ENCODE measurements around the gene PLEKHA5. TPM values are rescaled to one million over a fixed set of nuclear protein-coding genes. Genes with fewer than 3 reads are reported as not detected.

PLEKHA5 gene
- total and polyA plus RNA-seq, 2 experiments from 2014 or later, result 82.8 to 112 TPM

- H2AFZ ChIP-seq, result no peak overlapping the region
- H3K27me3 ChIP-seq (ENCODE audit: insufficient read depth), result no peaks in the 10 kb centered on the region
- DNase-seq (ENCODE audit: low spot score) (no peak), ATAC-seq (no peak)
- Mint-ChIP-seq H3K9me3 (no peaks in the 10 kb centered on the region; the same call in 2 of the 3 replicates), H3K27me3 (ENCODE audit: insufficient read depth, low read depth, poor library complexity) (no peaks in the 10 kb centered on the region), H3K4me1 (no peaks in the 10 kb centered on the region), H3K4me3 (no peak overlapping the region), H3K27ac (no peak overlapping the region), H3K36me3 (ENCODE audit: low read depth) (no peaks in the 10 kb centered on the region)
- H3K4me3 ChIP-seq, result no peak overlapping the region
- H3K27ac ChIP-seq (ENCODE audit: low read depth), result no peak overlapping the region
- no peak for TF ChIP-seq ZNF462 (CRISPR knock-in tag; IDR thresholded peaks at IDR 0.05)
- TF ChIP-seq ETS1 (IDR thresholded peaks at IDR 0.05), result no peak
- no peak for TF ChIP-seq ZNF114 (CRISPR knock-in tag; IDR thresholded peaks at IDR 0.05)
- no peak for TF ChIP-seq CREB1 (CRISPR knock-in tag; IDR thresholded peaks at IDR 0.05; ENCODE audit: low read depth)
- no peak for TF ChIP-seq CTCF (conservative IDR thresholded peaks at IDR 0.05; ENCODE audit: low read depth in 2 of 2)
- TF ChIP-seq REST (IDR thresholded peaks at IDR 0.05; ENCODE audit: unreplicated experiment), result no peak
- TF ChIP-seq POLR2AphosphoS5 (IDR thresholded peaks at IDR 0.05; ENCODE audit: low read depth), result no peak
- no peak for TF ChIP-seq ZNF331 (CRISPR knock-in tag; IDR thresholded peaks at IDR 0.05; ENCODE audit: low read depth)
- TF ChIP-seq JUNB (IDR thresholded peaks at IDR 0.05; ENCODE audit: unreplicated experiment), result no peak
- no peak for TF ChIP-seq EZH2 (IDR thresholded peaks at IDR 0.05; ENCODE audit: low read depth, unreplicated experiment)
- no peak for TF ChIP-seq EZH2phosphoT487 (IDR thresholded peaks at IDR 0.05; ENCODE audit: unreplicated experiment)
- TF ChIP-seq STAT1 (IDR thresholded peaks at IDR 0.05; ENCODE audit: unreplicated experiment), result no peak
- no peak for TF ChIP-seq NANOG (IDR thresholded peaks at IDR 0.05; ENCODE audit: borderline replicate concordance)
- H3F3A ChIP-seq (replicated peaks; ENCODE audit: low read depth), result no peaks in the 10 kb centered on the region
- H3K36me3 ChIP-seq (ENCODE audit: insufficient read depth), result no peaks in the 10 kb centered on the region
- H4K20me1 ChIP-seq (replicated peaks; ENCODE audit: insufficient read depth), result no peaks in the 10 kb centered on the region
- H3K4me2 ChIP-seq, result no peak overlapping the region
- 0 out of 2 replicates have a peak, but pooled peaks cover 5% of the 10 kb centered on the region for H3K4me1 ChIP-seq (ENCODE audit: insufficient read depth)
- H3K9me2 ChIP-seq (ENCODE audit: insufficient read depth), result 0 out of 2 replicates have a peak, but pooled peaks cover 3% of the 10 kb centered on the region
- no peaks in the 10 kb centered on the region for H3K79me2 ChIP-seq (replicated peaks; ENCODE audit: insufficient read depth)
These were observed 33.6 kb upstream of the PLEKHA5 start for GRCh38 chr12:19095756-19096480.

All from GM23338 (cell line).